Measurements from ENCODE around the gene WFIKKN1. TPM values are rescaled to one million over a fixed set of nuclear protein-coding genes. Genes with fewer than 3 reads are reported as not detected.

The WFIKKN1 gene
- total and polyA plus RNA-seq, 2 of the 13 experiments (the other 11 are each of a cell fraction or from before 2014, with no cell fraction given), result 1.7 to 4.9 TPM

- 0 out of 2 replicates have a peak, but pooled peaks have one; percentile 63 for TF ChIP-seq MLXIP (CRISPR knock-in tag; IDR thresholded peaks at IDR 0.05; ENCODE audit: borderline replicate concordance)
- TF ChIP-seq REPIN1 (CRISPR knock-in tag; IDR thresholded peaks at IDR 0.05; ENCODE audit: borderline replicate concordance, low read depth), result no peak
- no peak for TF ChIP-seq ZNF605 (CRISPR knock-in tag; IDR thresholded peaks at IDR 0.05)
- peak; percentile 73; the same call in 1 of the 2 replicates for TF ChIP-seq HNF4G (IDR thresholded peaks at IDR 0.05; ENCODE audit: borderline replicate concordance, low read depth, low read length)
- TF ChIP-seq HNF4G (CRISPR knock-in tag; IDR thresholded peaks at IDR 0.05; ENCODE audit: borderline replicate concordance, low read depth), result no peak
- TF ChIP-seq KDM5A (IDR thresholded peaks at IDR 0.05; ENCODE audit: borderline replicate concordance, low read length), result no peak
- TF ChIP-seq ZNF607 (CRISPR knock-in tag; IDR thresholded peaks at IDR 0.05; ENCODE audit: borderline replicate concordance), result no peak
- TF ChIP-seq ZNF572 (CRISPR knock-in tag; IDR thresholded peaks at IDR 0.05), result no peak
- TF ChIP-seq CCAR2 (optimal IDR thresholded peaks at IDR 0.05; ENCODE audit: low read depth, low read length), result no peak
- TF ChIP-seq ATF2 (CRISPR knock-in tag; IDR thresholded peaks at IDR 0.05), result no peak
- no peak for TF ChIP-seq ZBTB39 (CRISPR knock-in tag; IDR thresholded peaks at IDR 0.05)
- no peak; the same call in 1 of the 2 replicates for TF ChIP-seq ZFP82 (CRISPR knock-in tag; IDR thresholded peaks at IDR 0.05; ENCODE audit: borderline replicate concordance)
- no peak for TF ChIP-seq RBFOX2 (IDR thresholded peaks at IDR 0.05; ENCODE audit: low read depth, low read length)
- no peak for TF ChIP-seq ZNF841 (CRISPR knock-in tag; IDR thresholded peaks at IDR 0.05; ENCODE audit: borderline replicate concordance)
- TF ChIP-seq GATAD2A (CRISPR knock-in tag; IDR thresholded peaks at IDR 0.05), result peak; percentile 23
- TF ChIP-seq ZBTB14 (CRISPR knock-in tag; IDR thresholded peaks at IDR 0.05), result no peak
- TF ChIP-seq JARID2 (CRISPR knock-in tag; IDR thresholded peaks at IDR 0.05; ENCODE audit: insufficient replicate concordance), result no peak
- no peak for TF ChIP-seq ZNF781 (CRISPR knock-in tag; IDR thresholded peaks at IDR 0.05; ENCODE audit: borderline replicate concordance, not compliant biosample characterization)
- TF ChIP-seq ZNF569 (CRISPR knock-in tag; IDR thresholded peaks at IDR 0.05; ENCODE audit: borderline replicate concordance), result no peak
- TF ChIP-seq ZBTB8A (CRISPR knock-in tag; IDR thresholded peaks at IDR 0.05; ENCODE audit: borderline replicate concordance, low read depth), result no peak
Measured at GRCh38 chr16:630249-630814, 453 bp upstream of the WFIKKN1 start (continued).
